ENCODE measurements around the gene CFAP141.

Gene CFAP141

DNA sequence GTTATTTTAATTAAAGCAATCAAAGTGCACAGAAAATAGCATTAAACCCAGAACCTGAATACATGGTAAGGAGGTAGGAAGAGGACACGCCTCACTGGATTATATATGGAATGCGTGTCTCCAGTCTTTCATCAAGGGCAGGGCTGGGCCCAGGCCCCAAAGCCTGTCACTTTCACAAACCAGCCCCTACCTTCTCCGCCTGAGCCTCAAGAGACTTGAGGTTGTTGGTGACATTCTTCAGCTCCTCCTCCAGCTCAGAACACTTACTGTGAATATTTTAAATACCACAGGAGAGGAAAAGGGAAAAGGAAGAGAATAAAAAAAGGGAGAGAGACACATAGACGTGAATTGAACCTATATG, 34.9 kb downstream of the CFAP141 start:
- no peak for DNase-seq (ENCODE audit: low spot score)

DNA sequence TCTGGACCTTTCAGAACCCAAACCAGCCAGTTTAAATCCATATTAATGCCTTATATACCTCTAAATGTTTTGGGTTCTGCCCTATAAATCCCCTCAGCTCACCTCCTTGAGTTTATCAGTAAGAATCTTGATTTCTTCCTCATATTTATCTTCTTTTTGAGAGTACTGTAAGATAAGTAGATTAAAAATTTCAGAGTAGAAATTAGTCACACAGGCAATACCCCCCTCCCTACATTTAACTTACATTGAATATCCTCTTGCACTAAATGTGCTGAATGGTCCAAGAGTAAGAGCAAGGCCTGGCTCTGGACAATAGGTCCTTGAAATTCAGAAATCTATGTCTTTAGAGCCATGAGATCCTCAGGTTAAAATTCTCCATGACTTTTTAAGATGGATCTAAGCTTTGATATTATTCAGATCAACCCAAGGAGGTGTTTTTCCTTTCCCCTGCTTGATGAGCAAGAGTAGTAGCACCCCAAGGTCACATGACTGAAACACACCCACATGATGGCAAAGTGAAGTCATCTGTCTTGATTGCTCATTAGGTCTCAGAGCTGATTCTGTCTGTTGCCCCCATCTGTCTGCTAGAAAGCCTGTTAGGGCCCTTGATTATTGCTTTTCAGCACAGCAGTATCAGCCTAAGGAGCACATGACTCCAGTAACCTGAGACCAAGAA, 35.4 kb downstream of the CFAP141 start:
- peak; percentile 45 for DNase-seq (ENCODE audit: low spot score)

DNA sequence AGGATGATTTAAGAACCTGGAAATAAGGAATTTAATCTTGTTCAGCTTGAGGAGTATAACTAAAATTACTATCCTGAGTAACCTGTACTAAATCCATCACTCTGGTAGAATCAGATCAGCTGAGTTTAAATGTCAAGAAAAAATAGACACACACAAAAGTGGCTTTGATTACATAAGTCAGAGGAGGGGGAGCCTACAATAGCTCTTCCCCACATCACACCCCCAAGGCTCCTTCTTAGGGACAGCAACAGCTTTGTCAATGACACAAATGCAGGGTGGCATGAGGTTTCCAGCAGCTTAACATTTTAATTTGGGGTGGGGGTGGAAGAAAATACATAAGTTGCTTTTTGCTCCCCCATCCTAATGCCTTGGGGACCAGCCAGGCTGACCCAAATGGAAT, 38.7 kb downstream of the CFAP141 start:
- DNase-seq (ENCODE audit: low spot score), result no peak

DNA sequence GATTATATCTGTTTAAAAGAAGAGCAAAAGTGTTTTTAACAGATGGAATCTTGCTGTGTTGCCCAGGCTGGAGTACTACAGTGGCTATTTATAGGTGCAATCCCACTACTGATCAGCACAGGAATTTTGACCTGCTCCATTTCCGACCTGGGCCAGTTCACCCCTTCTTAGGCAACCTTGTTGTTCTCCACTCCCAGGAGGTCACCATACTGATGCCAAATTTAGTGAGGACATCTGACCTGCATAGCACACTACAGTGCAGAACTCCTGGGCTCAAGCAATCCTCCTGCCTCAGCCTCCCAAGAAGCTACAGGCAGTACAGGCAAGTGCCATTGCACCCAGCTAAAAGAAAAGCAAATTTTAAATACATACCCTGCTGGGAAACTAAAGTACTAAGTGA, 39.9 kb downstream of the CFAP141 start:
- no peak for DNase-seq (ENCODE audit: low spot score)

DNA sequence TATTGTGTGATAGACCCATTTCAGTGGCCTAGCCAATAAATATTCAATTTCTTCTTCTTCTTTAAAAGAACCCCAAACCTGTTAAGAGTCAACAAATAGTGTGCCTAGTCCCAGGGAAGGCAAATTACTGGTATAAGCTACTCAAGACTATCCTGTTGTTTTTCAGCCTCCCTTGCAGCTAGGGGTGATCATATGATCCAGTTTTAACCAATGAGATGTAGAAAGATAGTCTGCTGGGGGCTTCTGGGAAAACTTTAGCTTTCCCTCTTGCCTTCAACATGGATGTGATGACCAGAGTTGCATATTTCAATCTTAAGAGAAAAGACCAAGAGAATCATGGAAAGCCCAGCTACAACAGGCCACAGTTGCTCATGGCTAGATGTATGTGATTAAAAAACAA, 46.6 kb downstream of the CFAP141 start:
- no peak for DNase-seq (ENCODE audit: low spot score)

DNA sequence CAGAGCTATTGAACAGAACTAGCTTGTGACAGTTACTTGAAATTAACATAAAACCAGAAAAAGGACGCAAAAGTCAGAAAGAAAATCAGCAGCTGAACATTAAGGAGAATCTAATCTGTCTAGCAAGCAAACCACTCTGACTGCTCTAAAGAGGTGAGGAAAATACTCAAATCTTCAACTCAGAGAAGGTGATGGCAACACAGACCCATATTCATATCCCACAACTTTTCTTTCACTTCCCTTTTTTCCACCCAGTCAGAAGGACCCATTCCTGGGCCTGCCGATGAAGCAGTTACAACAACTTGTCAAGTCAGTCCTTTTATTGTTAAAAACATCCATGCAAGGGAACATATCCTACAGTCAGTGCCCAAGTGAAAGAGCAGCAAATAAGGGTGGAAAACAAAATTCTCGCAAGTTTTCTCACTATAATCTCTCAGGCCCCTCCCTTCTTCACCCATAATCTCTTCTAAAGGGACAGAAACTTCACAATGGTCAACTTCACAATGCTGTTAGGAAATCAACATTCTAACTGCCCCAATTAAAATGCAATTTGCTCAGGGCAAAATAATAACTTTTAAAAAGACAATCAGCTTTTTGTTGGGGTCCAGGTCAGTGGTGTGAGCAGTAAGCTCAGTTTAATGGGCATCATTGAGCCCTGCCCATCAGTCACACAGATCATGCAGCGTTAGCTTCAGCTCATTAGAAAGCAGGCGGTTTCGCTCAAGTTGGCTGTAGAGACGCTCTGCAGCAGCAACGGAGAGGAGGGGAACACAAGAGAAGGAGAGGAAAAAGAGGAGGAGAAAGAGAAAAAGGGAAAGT, 47.6 kb downstream of the CFAP141 start:
- no peak for DNase-seq (ENCODE audit: low spot score)

DNA sequence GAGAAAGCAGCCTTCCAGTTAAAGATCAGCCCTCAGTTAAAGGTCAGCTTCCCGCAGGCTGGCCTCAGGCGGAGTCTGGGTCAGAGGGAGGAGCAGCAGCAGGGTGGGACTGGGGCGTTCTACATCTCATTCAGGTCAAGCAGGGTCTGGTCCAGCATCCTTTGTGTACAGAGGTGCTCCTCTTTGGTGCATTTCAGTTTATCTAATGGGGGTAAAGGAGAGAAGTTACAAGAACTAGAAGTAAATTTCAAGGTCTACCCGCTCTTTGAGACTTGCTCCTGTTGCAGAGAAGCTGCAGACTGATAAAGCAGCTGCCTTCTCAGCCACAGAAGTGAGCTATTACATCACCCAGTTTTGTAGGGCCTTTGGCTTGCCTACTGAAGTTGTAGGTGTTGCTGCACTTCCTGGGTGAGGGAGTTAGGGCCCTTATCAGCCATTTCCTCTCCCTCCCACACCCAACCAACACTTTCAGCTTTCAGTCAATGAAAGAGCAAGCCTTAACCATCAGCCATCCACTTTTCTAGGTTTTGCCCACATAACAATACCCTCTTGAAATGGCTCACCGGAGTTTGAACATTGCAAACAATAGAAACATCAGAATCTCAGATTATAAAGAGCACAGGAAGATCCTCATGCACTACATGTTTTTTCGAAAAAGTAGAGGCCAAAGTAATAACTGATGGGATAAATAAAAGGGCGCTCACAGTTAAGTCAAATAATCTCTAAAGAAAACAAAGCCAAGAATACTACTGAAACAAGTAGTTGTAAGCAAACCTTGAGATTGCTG, 48.4 kb downstream of the CFAP141 start:
- peak; percentile 39 for DNase-seq (ENCODE audit: low spot score)

DNA sequence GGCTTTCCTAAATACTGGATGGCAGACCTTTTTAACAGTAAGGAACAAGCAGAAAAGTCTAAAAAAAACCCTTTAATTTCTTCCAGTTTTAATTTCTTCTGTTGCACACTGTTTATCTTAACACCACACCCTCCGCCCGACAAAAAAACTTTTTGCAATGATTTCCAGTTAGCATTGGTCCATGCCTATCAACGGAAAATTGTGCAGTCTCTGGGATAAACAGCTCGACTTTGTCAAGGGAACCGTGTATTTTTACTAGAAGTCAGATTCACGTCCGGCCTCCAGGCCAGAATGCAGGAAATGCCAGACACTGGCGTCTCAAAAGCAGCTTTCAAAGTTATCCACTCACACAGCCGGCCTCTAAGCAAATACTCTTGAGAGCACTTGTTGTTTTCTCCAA, 50.9 kb downstream of the CFAP141 start:
- DNase-seq (ENCODE audit: low spot score), result no peak

DNA sequence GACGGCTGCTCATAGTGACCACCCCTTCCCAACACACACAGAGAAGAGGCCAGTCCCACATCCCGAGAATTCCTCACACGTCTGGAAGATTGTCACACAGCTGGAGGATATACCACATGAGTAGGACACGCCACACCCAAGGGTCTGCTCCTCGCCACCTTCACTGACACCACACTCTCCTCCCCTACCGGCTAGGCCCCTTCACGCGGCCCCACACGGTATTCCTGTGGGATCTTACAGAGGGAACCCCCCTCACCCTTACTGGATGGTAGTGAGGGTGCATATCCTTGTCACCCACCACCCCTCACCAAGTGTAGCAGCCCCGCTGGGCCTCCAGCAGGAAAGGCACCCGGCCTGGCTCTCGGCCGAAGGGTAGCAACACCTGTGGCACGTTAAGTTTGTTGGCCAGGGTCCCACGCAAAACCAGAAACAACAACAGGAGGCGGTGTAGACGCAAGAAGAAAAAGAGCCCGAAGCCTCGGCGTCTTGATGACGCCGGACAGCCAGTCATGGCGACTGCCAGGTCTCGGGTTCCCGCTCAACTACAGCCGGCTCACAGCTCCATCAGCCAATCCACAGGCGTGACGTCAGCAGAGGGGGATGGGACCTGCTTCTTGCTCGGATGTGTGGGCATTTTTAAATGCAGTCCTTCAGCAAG, 51.5 kb downstream of the CFAP141 start, which contains the start of gene NUP210L:
Gene NUP210L (minus strand): TSS at position 540 of the 658 bp plus-strand sequence.
- DNase-seq (ENCODE audit: low spot score), result no peak

DNA sequence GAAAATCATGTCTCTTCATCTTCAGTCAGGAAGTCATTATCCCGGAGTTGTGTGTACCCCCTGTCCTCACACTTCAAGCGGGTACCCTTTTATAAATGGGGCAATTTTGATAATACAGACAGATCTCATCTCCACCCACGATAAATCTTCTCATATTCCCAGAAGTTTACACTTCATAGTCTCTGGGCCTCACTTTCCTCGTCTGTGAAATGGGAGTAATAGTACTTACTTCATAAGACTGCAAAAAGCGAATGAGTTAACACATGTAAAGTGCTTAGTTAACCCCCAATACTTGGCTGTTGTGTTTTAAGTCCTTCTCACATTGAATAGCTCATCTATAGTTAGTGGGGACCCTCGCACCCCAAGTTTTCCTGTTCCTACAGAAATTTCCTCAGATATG, 52.1 kb downstream of the CFAP141 start:
- DNase-seq (ENCODE audit: low spot score), result no peak

DNA sequence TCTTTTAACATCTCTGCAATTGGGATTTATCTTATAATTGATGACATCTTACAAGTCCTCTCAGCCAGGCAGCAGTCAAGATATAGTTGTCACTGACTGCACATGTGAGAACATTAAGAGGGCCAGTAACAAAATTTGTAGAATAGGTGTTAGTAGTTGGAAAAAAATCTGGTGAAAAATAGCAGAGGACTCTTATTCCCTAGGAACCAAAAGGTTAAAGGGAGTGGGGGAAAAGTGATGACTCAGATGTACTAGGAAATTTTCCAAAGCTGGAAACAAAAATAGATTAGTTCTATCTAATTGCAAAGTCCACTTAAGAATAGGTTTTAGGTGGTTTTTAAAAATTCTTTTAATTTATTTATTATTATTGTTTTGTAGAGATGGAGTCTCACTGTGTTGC, 54.8 kb downstream of the CFAP141 start:
- no peak for DNase-seq (ENCODE audit: low spot score)

All from Ammon's horn (tissue), 1 donor.